Astrocyte (in vitro differentiated cells and primary cell): ENCODE data around the gene HYAL4.

Source experiments
- EZH2 ChIP-seq: IDR thresholded peaks from 2 replicates; pipeline ENCODE4 v1.6.1; 2012; ENCODE audit warnings: mild to moderate bottlenecking, low read length, inconsistent platforms; ENCODE audit not compliant: insufficient read depth
- TF ChIP-seq, protein P1 (sequence below): IDR thresholded peaks from 2 replicates; pipeline ENCODE4 v1.5.1; 2011; ENCODE audit warnings: low read depth, mild to moderate bottlenecking, inconsistent platforms, low read length, moderate library complexity; ENCODE audit not compliant: insufficient read depth

DNA sequence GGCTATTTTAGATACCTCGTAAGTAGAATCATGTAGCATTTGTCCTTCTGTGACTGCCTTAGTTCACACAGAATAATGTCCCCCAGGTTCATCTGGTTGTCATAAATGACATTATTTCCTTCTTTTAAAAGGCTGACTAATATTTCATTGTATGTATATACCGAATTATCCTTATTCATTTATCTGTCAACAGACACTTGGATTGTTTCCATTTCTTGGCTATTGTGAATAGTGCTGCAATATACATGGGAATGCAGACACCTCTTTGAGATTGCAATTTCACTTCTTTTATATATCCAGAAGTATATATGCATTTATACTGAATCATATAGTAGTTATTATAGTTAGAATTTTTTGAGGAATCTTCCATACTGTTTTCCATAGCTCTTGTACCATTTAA is 24.1 kb upstream of the HYAL4 start:
- TF ChIP-seq, protein P1, sequence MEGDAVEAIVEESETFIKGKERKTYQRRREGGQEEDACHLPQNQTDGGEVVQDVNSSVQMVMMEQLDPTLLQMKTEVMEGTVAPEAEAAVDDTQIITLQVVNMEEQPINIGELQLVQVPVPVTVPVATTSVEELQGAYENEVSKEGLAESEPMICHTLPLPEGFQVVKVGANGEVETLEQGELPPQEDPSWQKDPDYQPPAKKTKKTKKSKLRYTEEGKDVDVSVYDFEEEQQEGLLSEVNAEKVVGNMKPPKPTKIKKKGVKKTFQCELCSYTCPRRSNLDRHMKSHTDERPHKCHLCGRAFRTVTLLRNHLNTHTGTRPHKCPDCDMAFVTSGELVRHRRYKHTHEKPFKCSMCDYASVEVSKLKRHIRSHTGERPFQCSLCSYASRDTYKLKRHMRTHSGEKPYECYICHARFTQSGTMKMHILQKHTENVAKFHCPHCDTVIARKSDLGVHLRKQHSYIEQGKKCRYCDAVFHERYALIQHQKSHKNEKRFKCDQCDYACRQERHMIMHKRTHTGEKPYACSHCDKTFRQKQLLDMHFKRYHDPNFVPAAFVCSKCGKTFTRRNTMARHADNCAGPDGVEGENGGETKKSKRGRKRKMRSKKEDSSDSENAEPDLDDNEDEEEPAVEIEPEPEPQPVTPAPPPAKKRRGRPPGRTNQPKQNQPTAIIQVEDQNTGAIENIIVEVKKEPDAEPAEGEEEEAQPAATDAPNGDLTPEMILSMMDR: no peak
- TF ChIP-seq EZH2: no peak
